ENCODE results near the gene RAP1GDS1.

- TF ChIP-seq CTCF (IDR thresholded peaks at IDR 0.05), result no peak
- no peak for TF ChIP-seq POLR2A (IDR thresholded peaks at IDR 0.05)
- TF ChIP-seq EP300 (IDR thresholded peaks at IDR 0.05), result no peak
- TF ChIP-seq POLR2AphosphoS5 (IDR thresholded peaks at IDR 0.05), result no peak
Observed at GRCh38 chr4:98267498-98267897, 6.3 kb downstream of the RAP1GDS1 start.

Measured in stomach (tissue), 4 donors.